ENCODE measurements around the gene GRWD1. TPM values are rescaled to one million over a fixed set of nuclear protein-coding genes. Genes with fewer than 3 reads are reported as not detected.

The GRWD1 gene
- total and polyA plus RNA-seq, 10 of the 15 experiments (the other 5 are each of a cell fraction or from before 2014, with no cell fraction given), result 1.4 to 103 (median 30.7) TPM

- ChIA-PET CTCF (interaction anchor here (1.1 to 6.0 kb wide), 8 partner anchors 13 to 175 kb away, joined by 3 to 155 read pairs (median 5); partner anchors contain the start of gene KDELR1), POLR2A (no interaction called here), RAD21 (ENCODE audit: unreplicated experiment) (interaction anchor here (1.2 kb wide), 1 partner anchor 97 kb away, joined by 3 read pairs; no protein-coding TSS in a partner anchor), SMC1A (ENCODE audit: uncharacterized antibody, unreplicated experiment) (interaction anchor here (1.5 kb wide), 1 partner anchor 87 kb away, joined by 3 read pairs; no protein-coding TSS in a partner anchor)
- DNase-seq (ENCODE audit: low read depth, low spot score) (no peak), FAIRE-seq (no peak), ATAC-seq (no peak)
- H3K27ac ChIP-seq (ENCODE audit: control insufficient read depth, insufficient read depth), result no peak overlapping the region
- no peak overlapping the region for H3K4me2 ChIP-seq (ENCODE audit: control insufficient read depth, insufficient read depth)
- no peaks in the 10 kb centered on the region for H3K27me3 ChIP-seq (replicated peaks in 1 of 2; ENCODE audit: control insufficient read depth in 2 of 2, insufficient read depth in 2 of 2, low read length in 1 of 2)
- in situ Hi-C loops (cut with MboI), result no loop called here
- H3K79me2 ChIP-seq (ENCODE audit: control insufficient read depth, insufficient read depth, low read length), result no peaks in the 10 kb centered on the region
- intact Hi-C loops (cut with micrococcal nuclease; ENCODE audit: unreplicated experiment), result no loop called here
- no TSS peak for BruUV-seq (replicated peaks)
- no peak for TF ChIP-seq EED (IDR thresholded peaks at IDR 0.05; ENCODE audit: low read depth)
- no peak for TF ChIP-seq MXI1 (IDR thresholded peaks at IDR 0.05; ENCODE audit: low read depth, low read length)
- TF ChIP-seq, protein P1, sequence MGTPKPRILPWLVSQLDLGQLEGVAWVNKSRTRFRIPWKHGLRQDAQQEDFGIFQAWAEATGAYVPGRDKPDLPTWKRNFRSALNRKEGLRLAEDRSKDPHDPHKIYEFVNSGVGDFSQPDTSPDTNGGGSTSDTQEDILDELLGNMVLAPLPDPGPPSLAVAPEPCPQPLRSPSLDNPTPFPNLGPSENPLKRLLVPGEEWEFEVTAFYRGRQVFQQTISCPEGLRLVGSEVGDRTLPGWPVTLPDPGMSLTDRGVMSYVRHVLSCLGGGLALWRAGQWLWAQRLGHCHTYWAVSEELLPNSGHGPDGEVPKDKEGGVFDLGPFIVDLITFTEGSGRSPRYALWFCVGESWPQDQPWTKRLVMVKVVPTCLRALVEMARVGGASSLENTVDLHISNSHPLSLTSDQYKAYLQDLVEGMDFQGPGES (IDR thresholded peaks at IDR 0.05), result no peak
- TF ChIP-seq FOXM1 (IDR thresholded peaks at IDR 0.05; ENCODE audit: low read depth, low read length), result no peak
- no peak overlapping the region for H3K9ac ChIP-seq (ENCODE audit: control insufficient read depth, insufficient read depth, low read length)
- no peaks in the 10 kb centered on the region for H3K9me3 ChIP-seq (replicated peaks; ENCODE audit: control insufficient read depth, insufficient read depth, low read length)
- 19% methylated on average over 6 of the region's 6 CpGs for WGBS (ENCODE audit: insufficient coverage, insufficient replicate concordance, low lambda C conversion rate, missing lambda C conversion rate)
- no peaks in the 10 kb centered on the region for H4K20me1 ChIP-seq (ENCODE audit: control insufficient read depth, insufficient read depth)
- no peaks in the 10 kb centered on the region for H3K36me3 ChIP-seq (ENCODE audit: control insufficient read depth in 2 of 2, insufficient read depth in 2 of 2, low read length in 1 of 2)
- no peak overlapping the region for H2AFZ ChIP-seq (ENCODE audit: control insufficient read depth, low read depth, low read length)
- peaks cover 20% of the 10 kb centered on the region for H3K4me1 ChIP-seq (ENCODE audit: control insufficient read depth, insufficient read depth, low read length)
- H3K4me3 ChIP-seq, result no peak overlapping the region
Observed at GRCh38 chr19:48487544-48487943, 41.8 kb downstream of the GRWD1 start.

DNA sequence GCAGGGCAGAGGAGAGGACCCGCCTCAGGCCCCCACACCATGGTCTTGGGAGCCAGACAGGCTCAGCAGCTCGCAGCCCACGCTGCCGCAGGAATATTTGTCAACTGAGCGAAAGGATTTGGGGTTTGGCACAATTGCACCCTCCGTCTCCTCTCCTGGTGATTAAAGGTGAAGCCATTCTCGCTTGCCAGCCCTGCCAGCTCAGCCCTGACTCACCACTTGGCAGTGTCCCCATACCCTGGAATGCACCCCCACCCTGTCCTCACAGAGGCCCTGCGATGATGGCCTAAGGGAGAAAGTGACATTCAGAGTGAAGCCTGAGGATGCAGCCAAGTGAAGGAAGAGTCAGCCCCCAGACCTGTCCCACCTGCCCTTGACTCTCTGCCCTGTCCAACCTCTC, 42.2 kb downstream of the GRWD1 start:
- no peak for FAIRE-seq
- Histone ChIP-seq H3K9me3 (replicated peaks; ENCODE audit: control insufficient read depth, insufficient read depth, low read length) (no peaks in the 10 kb centered on the region), H4K20me1 (ENCODE audit: control insufficient read depth, insufficient read depth) (no peaks in the 10 kb centered on the region), H3K4me2 (ENCODE audit: control insufficient read depth, insufficient read depth) (no peak overlapping the region), H3K9ac (ENCODE audit: control insufficient read depth, insufficient read depth, low read length) (no peak overlapping the region), H3K27ac (ENCODE audit: control insufficient read depth, insufficient read depth) (no peak overlapping the region), H3K36me3 (ENCODE audit: control insufficient read depth in 2 of 2, insufficient read depth in 2 of 2, low read length in 1 of 2) (no peaks in the 10 kb centered on the region), H2AFZ (ENCODE audit: control insufficient read depth, low read depth, low read length) (no peak overlapping the region), H3K4me1 (ENCODE audit: control insufficient read depth, insufficient read depth, low read length) (peaks cover 20% of the 10 kb centered on the region), H3K79me2 (ENCODE audit: control insufficient read depth, insufficient read depth, low read length) (no peaks in the 10 kb centered on the region), H3K4me3 (no peak overlapping the region), H3K27me3 (replicated peaks in 1 of 2; ENCODE audit: control insufficient read depth in 2 of 2, insufficient read depth in 2 of 2, low read length in 1 of 2) (no peaks in the 10 kb centered on the region)
- 37% methylated on average over 8 of the region's 8 CpGs for WGBS (ENCODE audit: insufficient coverage, insufficient replicate concordance, low lambda C conversion rate, missing lambda C conversion rate)
- no peak for ATAC-seq
- DNase-seq (ENCODE audit: low read depth, low spot score), result no peak
- intact Hi-C loops (cut with micrococcal nuclease; ENCODE audit: unreplicated experiment), result no loop called here
- POLR2A ChIA-PET, result no interaction called here
- RAD21 ChIA-PET (ENCODE audit: unreplicated experiment), result no interaction called here
- CTCF ChIA-PET, result interaction anchor here (1.1 to 6.0 kb wide), 7 partner anchors 14 to 175 kb away, joined by 3 to 155 read pairs (median 6); no protein-coding TSS in a partner anchor
- BruUV-seq (replicated peaks), result no TSS peak
- SMC1A ChIA-PET (ENCODE audit: uncharacterized antibody, unreplicated experiment), result interaction anchor here (1.5 kb wide), 1 partner anchor 86 kb away, joined by 3 read pairs; no protein-coding TSS in a partner anchor
- in situ Hi-C loops (cut with MboI), result no loop called here
- no peak for TF ChIP-seq NR2C1 (IDR thresholded peaks at IDR 0.05)
- no peak for TF ChIP-seq HDAC6 (IDR thresholded peaks at IDR 0.05; ENCODE audit: unreplicated experiment)
- no peak for TF ChIP-seq POLR2AphosphoS2 (IDR thresholded peaks at IDR 0.05; ENCODE audit: low read depth, low read length)
- no peak for TF ChIP-seq RELA (IDR thresholded peaks at IDR 0.05; ENCODE audit: borderline replicate concordance, partially characterized antibody)
- no peak for TF ChIP-seq CBX3 (IDR thresholded peaks at IDR 0.05; ENCODE audit: borderline replicate concordance, low read depth)
- TF ChIP-seq CEBPB (IDR thresholded peaks at IDR 0.05; ENCODE audit: borderline replicate concordance in 1 of 2, low read depth in 2 of 2, low read length in 2 of 2), result no peak
- TF ChIP-seq, protein P2, sequence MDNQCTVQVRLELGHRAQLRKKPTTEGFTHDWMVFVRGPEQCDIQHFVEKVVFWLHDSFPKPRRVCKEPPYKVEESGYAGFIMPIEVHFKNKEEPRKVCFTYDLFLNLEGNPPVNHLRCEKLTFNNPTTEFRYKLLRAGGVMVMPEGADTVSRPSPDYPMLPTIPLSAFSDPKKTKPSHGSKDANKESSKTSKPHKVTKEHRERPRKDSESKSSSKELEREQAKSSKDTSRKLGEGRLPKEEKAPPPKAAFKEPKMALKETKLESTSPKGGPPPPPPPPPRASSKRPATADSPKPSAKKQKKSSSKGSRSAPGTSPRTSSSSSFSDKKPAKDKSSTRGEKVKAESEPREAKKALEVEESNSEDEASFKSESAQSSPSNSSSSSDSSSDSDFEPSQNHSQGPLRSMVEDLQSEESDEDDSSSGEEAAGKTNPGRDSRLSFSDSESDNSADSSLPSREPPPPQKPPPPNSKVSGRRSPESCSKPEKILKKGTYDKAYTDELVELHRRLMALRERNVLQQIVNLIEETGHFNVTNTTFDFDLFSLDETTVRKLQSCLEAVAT (IDR thresholded peaks at IDR 0.05), result no peak

All from GM12878 (cell line).